ENCODE measurements around the gene MAML3.

MAML3 gene

GRCh38 chr4:139686988-139687387, 467.0 kb downstream of the MAML3 start:
- no peak for TF ChIP-seq TAF1 (IDR thresholded peaks at IDR 0.05; ENCODE audit: borderline replicate concordance, insufficient read depth, low read length)
- TF ChIP-seq FOXP2 (optimal IDR thresholded peaks at IDR 0.05; ENCODE audit: borderline replicate concordance, extremely low read depth, extremely low read length, insufficient read depth): no peak
- no peak for TF ChIP-seq POLR2AphosphoS5 (IDR thresholded peaks at IDR 0.05; ENCODE audit: low read depth, low read length)
- TF ChIP-seq, protein P1, sequence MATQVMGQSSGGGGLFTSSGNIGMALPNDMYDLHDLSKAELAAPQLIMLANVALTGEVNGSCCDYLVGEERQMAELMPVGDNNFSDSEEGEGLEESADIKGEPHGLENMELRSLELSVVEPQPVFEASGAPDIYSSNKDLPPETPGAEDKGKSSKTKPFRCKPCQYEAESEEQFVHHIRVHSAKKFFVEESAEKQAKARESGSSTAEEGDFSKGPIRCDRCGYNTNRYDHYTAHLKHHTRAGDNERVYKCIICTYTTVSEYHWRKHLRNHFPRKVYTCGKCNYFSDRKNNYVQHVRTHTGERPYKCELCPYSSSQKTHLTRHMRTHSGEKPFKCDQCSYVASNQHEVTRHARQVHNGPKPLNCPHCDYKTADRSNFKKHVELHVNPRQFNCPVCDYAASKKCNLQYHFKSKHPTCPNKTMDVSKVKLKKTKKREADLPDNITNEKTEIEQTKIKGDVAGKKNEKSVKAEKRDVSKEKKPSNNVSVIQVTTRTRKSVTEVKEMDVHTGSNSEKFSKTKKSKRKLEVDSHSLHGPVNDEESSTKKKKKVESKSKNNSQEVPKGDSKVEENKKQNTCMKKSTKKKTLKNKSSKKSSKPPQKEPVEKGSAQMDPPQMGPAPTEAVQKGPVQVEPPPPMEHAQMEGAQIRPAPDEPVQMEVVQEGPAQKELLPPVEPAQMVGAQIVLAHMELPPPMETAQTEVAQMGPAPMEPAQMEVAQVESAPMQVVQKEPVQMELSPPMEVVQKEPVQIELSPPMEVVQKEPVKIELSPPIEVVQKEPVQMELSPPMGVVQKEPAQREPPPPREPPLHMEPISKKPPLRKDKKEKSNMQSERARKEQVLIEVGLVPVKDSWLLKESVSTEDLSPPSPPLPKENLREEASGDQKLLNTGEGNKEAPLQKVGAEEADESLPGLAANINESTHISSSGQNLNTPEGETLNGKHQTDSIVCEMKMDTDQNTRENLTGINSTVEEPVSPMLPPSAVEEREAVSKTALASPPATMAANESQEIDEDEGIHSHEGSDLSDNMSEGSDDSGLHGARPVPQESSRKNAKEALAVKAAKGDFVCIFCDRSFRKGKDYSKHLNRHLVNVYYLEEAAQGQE (IDR thresholded peaks at IDR 0.05; ENCODE audit: insufficient read depth in 1 of 2, low read depth in 2 of 2, low read length in 2 of 2): no peak
- no peak for TF ChIP-seq SIN3A (IDR thresholded peaks at IDR 0.05; ENCODE audit: borderline replicate concordance, insufficient read depth, low read length)

- no peak for TF ChIP-seq POLR2AphosphoS5 (IDR thresholded peaks at IDR 0.05; ENCODE audit: low read depth, low read length)
- TF ChIP-seq SIN3A (IDR thresholded peaks at IDR 0.05; ENCODE audit: borderline replicate concordance, insufficient read depth, low read length): no peak
- TF ChIP-seq FOXP2 (optimal IDR thresholded peaks at IDR 0.05; ENCODE audit: borderline replicate concordance, extremely low read depth, extremely low read length, insufficient read depth): no peak
Observed at GRCh38 chr4:139686130-139686529, 467.9 kb downstream of the MAML3 start.

DNA sequence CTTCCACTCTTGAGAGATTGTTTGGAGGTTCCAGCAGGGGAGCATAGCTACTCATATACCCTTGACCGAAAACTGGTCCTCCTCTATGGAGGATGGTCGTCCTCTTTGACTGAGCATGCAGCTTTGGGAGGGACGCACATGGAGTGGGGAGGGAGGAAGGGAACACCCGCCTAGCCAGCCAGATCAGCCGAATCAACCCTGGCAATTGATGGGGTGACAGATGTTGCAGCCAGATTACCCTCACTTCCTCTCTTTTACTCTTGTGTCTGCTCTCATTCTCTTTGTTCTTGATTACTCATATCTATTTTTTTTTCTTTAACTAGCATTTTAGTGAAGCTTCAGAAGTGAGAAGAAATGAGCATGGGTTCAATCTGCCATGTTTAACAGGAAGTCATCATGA, 468.8 kb downstream of the MAML3 start:
- TF ChIP-seq FOXP2 (optimal IDR thresholded peaks at IDR 0.05; ENCODE audit: borderline replicate concordance, extremely low read depth, extremely low read length, insufficient read depth) (no peak), POLR2AphosphoS5 (IDR thresholded peaks at IDR 0.05; ENCODE audit: low read depth, low read length) (no peak), TAF1 (IDR thresholded peaks at IDR 0.05; ENCODE audit: borderline replicate concordance, insufficient read depth, low read length) (no peak), SIN3A (IDR thresholded peaks at IDR 0.05; ENCODE audit: borderline replicate concordance, insufficient read depth, low read length) (no peak)
- TF ChIP-seq, protein P1 (IDR thresholded peaks at IDR 0.05; ENCODE audit: insufficient read depth in 1 of 2, low read depth in 2 of 2, low read length in 2 of 2): no peak

DNA sequence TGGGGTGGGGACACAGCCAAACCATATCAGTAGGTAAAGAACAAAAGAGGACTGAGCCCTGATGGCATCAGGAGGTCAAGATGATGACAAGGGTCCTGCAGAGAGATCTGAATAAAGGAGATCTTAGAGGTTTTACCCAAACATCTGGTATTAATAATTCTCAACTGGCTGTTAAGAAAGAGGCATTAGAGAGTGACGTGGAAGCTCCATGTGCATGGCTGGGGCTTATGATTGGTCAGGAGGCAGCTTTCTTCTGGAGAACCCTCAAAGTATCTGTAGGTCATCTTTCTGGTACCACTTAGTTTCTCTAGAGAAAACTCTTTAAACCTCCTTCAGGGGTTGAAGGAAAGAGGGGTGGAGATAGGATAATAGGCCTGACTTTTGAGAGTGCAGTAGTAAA, 469.6 kb downstream of the MAML3 start:
- no peak for TF ChIP-seq FOXP2 (optimal IDR thresholded peaks at IDR 0.05; ENCODE audit: borderline replicate concordance, extremely low read depth, extremely low read length, insufficient read depth)
- TF ChIP-seq TAF1 (IDR thresholded peaks at IDR 0.05; ENCODE audit: borderline replicate concordance, insufficient read depth, low read length): no peak
- no peak for TF ChIP-seq SIN3A (IDR thresholded peaks at IDR 0.05; ENCODE audit: borderline replicate concordance, insufficient read depth, low read length)
- TF ChIP-seq, protein P1 (IDR thresholded peaks at IDR 0.05; ENCODE audit: insufficient read depth in 1 of 2, low read depth in 2 of 2, low read length in 2 of 2): no peak
- no peak for TF ChIP-seq POLR2AphosphoS5 (IDR thresholded peaks at IDR 0.05; ENCODE audit: low read depth, low read length)

DNA sequence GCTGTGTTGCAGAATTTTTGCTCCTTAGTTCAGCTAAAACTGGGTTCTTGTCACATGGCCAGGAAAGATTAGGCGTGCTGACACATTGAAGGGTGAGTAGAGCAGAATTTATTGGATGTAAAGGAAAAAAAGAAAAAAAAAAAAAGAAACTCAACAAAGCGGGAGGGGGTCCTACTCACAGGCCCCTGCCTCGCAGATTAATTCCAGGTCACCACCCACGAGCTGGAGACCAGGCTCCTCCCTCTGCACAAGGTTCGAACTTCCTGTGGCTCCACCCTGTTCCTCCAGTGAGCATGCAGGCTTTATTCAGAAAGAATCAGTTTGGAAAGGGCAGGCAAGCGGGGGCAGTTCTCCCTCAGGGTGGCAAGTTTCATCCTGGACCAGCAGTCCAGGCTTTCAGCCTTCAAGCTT, 471.2 kb downstream of the MAML3 start:
- TF ChIP-seq SIN3A (IDR thresholded peaks at IDR 0.05; ENCODE audit: borderline replicate concordance, insufficient read depth, low read length) (no peak), FOXP2 (optimal IDR thresholded peaks at IDR 0.05; ENCODE audit: borderline replicate concordance, extremely low read depth, extremely low read length, insufficient read depth) (no peak), TAF1 (IDR thresholded peaks at IDR 0.05; ENCODE audit: borderline replicate concordance, insufficient read depth, low read length) (no peak), POLR2AphosphoS5 (IDR thresholded peaks at IDR 0.05; ENCODE audit: low read depth, low read length) (no peak)
- TF ChIP-seq, protein P1 (IDR thresholded peaks at IDR 0.05; ENCODE audit: insufficient read depth in 1 of 2, low read depth in 2 of 2, low read length in 2 of 2): no peak
